PC-3 (cell line): ENCODE data around the gene LDHAL6B. TPM values are rescaled to one million over a fixed set of nuclear protein-coding genes. Genes with fewer than 3 reads are reported as not detected.

ENCODE experiments used
- ATAC-seq: fragments of 200-7000 bp; cut with Tn5 transposase; 2 replicates; pipeline ENCODE4 v1.9.1; 2020; ENCODE audit warnings: mild to moderate bottlenecking, moderate library complexity
- BruUV-seq: library from RNA; stranded (reverse); fragments of 400-500 nt; replicated peaks from 2 replicates; lab custom pipeline; 2021; lab: Mats Ljungman, UMichigan
- CTCF ChIA-PET: fragments of 300-600 bp; sonication (Branson Sonifier 250); formaldehyde crosslinking; loops from one replicate; lab custom pipeline; 2022; ENCODE audit warnings: antibody characterized with exemption; lab: Charles Lee
- POLR2A ChIA-PET: fragments of 300-600 bp; sonication (Branson Sonifier 250); formaldehyde crosslinking; loops from one replicate; lab custom pipeline; 2022; ENCODE audit warnings: antibody characterized with exemption; ENCODE audit not compliant: unreplicated experiment; lab: Charles Lee
- DNase-seq: peaks from one replicate; pipeline ENCODE4 v3.0.0-alpha.2; 2015
- H2AFZ ChIP-seq: fragments of 300-600 bp; sonication (generic); 2 replicates; pipeline ENCODE4 v1.6.0; 2016; ENCODE audit warnings: antibody characterized with exemption, low read length
- H3F3A ChIP-seq: fragments of 300-600 bp; sonication (generic); one replicate; pipeline ENCODE4 v1.6.0; 2017; ENCODE audit warnings: antibody characterized with exemption, low read length, control low read depth, mild to moderate bottlenecking; ENCODE audit not compliant: unreplicated experiment
- H3K27ac ChIP-seq: fragments of 300-600 bp; sonication (generic); 2 replicates; pipeline ENCODE4 v1.5.1; 2016; ENCODE audit warnings: mild to moderate bottlenecking, low read length
- H3K27me3 ChIP-seq: fragments of 300-600 bp; sonication (generic); 2 replicates; pipeline ENCODE4 v1.6.1; 2016; ENCODE audit warnings: low read length, mixed read lengths
- H3K36me3 ChIP-seq: fragments of 300-600 bp; sonication (generic); 2 replicates; pipeline ENCODE4 v1.6.1; 2016; ENCODE audit warnings: low read depth, mixed run types, low read length, mixed read lengths
- H3K4me1 ChIP-seq: fragments of 300-600 bp; sonication (generic); 2 replicates; pipeline ENCODE4 v1.5.1; 2016; ENCODE audit warnings: low read length; ENCODE audit not compliant: insufficient read depth
- H3K4me2 ChIP-seq: fragments of 300-600 bp; sonication (generic); 2 replicates; pipeline ENCODE4 v1.6.0; 2016; ENCODE audit warnings: low read length
- H3K4me3 ChIP-seq: fragments of 300-600 bp; sonication (generic); 2 replicates; pipeline ENCODE4 v1.5.1; 2016; ENCODE audit warnings: mild to moderate bottlenecking, low read length, mixed read lengths
- H3K79me2 ChIP-seq: fragments of 300-600 bp; sonication (generic); 2 replicates; pipeline ENCODE4 v1.6.1; 2017; ENCODE audit warnings: low read length, mixed read lengths
- H3K9ac ChIP-seq: fragments of 300-600 bp; sonication (generic); 2 replicates; pipeline ENCODE4 v1.6.0; 2016; ENCODE audit warnings: mild to moderate bottlenecking, low read length
- H3K9me2 ChIP-seq: fragments of 300-600 bp; sonication (generic); replicated peaks from 2 replicates; pipeline ENCODE4 v1.6.1; 2016; ENCODE audit warnings: mixed run types, low read length, mixed read lengths
- H3K9me3 ChIP-seq: fragments of 300-600 bp; sonication (generic); 2 replicates; pipeline ENCODE4 v1.6.1; 2016; ENCODE audit warnings: low read length, mixed read lengths
- H4K20me1 ChIP-seq: fragments of 300-600 bp; sonication (generic); 2 replicates; pipeline ENCODE4 v1.6.1; 2016; ENCODE audit warnings: low read length, mixed read lengths
- CTCF ChIP-seq: fragments of 300-600 bp; sonication (generic); conservative IDR thresholded peaks from 2 replicates; pipeline ENCODE4 v1.5.1; 2017; ENCODE audit warnings: antibody characterized with exemption, low read depth, mild to moderate bottlenecking, low read length
- EZH2 ChIP-seq: fragments of 300-600 bp; sonication (generic); IDR thresholded peaks from one replicate; pipeline ENCODE4 v1.6.1; 2017; ENCODE audit warnings: antibody characterized with exemption, mild to moderate bottlenecking, low read length; ENCODE audit not compliant: unreplicated experiment
- EZH2phosphoT487 ChIP-seq: fragments of 300-600 bp; sonication (generic); IDR thresholded peaks from 2 replicates; pipeline ENCODE4 v1.6.1; 2018; ENCODE audit warnings: mild to moderate bottlenecking, antibody characterized with exemption, low read length, borderline replicate concordance
- intact Hi-C: fragments of 100-400 bp; cut with micrococcal nuclease; formaldehyde crosslinking; loops from 2 replicates; pipeline ENCODE4 v1.9.0; 2023
- total RNA-seq: library from RNA; depleted of rRNA; stranded (reverse); fragments of >200 nt; gene quantifications from 2 replicates; pipeline ENCODE4 v1.2.3, GENCODE V29; 2014

Gene LDHAL6B
- total RNA-seq, 1 experiment from 2014 or later, result not detected

- TF ChIP-seq EZH2, result no peak
- TF ChIP-seq EZH2phosphoT487, result no peak
- TF ChIP-seq CTCF, result no peak
- intact Hi-C loops, result no loop called here
- CTCF ChIA-PET, result no interaction called here
- H3K4me2 ChIP-seq, result no peak overlapping the region
- H3F3A ChIP-seq, result no peaks in the 10 kb centered on the region
- H3K27me3 ChIP-seq, result no peaks in the 10 kb centered on the region
- peaks cover 3% of the 10 kb centered on the region; the same call in 1 of the 2 replicates for H3K36me3 ChIP-seq
- no TSS peak for BruUV-seq
- H3K4me3 ChIP-seq, result no peak overlapping the region
- no peak overlapping the region for H2AFZ ChIP-seq
- H4K20me1 ChIP-seq, result no peaks in the 10 kb centered on the region
- POLR2A ChIA-PET, result no interaction called here
- H3K9me3 ChIP-seq, result no peaks in the 10 kb centered on the region
- H3K9me2 ChIP-seq, result no peaks in the 10 kb centered on the region
- H3K79me2 ChIP-seq, result peaks cover 14% of the 10 kb centered on the region
- H3K9ac ChIP-seq, result no peak overlapping the region
- no peak for DNase-seq
- no peak for ATAC-seq
- no peaks in the 10 kb centered on the region for H3K4me1 ChIP-seq
- no peak overlapping the region for H3K27ac ChIP-seq
Measured at GRCh38 chr15:59236394-59236793, 29.8 kb downstream of the LDHAL6B start.

DNA sequence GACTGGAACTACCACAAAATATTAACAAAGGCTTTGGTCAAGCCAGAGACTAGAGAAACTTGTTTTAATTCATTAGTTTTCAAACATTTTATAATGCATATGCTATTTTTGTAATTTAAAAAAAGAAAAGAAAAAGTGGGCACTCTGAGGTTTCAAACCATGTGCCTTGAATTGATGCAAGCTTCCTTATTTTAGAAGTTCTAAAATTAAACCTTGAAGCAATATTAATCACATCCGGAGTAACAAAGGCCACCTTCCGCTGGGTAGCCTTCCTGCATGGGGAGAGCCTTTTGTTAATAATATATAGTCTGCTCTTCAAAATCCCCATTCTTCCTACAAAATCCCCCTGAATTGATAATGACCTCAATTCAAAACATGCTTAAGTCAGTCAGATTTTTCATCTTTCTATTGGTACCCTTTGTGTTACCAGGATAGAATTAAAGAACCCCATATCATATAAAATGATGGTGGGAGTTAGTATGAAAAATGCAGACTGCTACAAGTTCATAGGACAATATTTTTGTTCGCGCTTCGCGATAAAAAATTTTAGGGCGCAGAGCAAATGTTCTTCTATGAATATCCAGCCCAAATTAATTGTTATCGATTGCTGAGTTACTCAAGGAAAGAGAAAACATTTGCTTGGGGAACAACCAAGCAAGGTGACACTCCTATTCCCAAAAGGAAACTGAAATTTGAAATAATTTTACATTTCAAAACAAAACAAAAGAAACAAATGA is 30.6 kb downstream of the LDHAL6B start:
- DNase-seq (no peak), ATAC-seq (no peak)
- no peak for TF ChIP-seq EZH2
- no peak for TF ChIP-seq CTCF
- TF ChIP-seq EZH2phosphoT487, result no peak
- no peak overlapping the region for H2AFZ ChIP-seq
- 0 out of 2 replicates have a peak, but pooled peaks cover 3% of the 10 kb centered on the region for H3K36me3 ChIP-seq
- POLR2A ChIA-PET, result no interaction called here
- H3K27me3 ChIP-seq, result no peaks in the 10 kb centered on the region
- no peaks in the 10 kb centered on the region for H4K20me1 ChIP-seq
- H3K9ac ChIP-seq, result no peak overlapping the region
- CTCF ChIA-PET, result no interaction called here
- peaks cover 14% of the 10 kb centered on the region for H3K79me2 ChIP-seq
- BruUV-seq, result no TSS peak
- H3K4me2 ChIP-seq, result no peak overlapping the region
- no peaks in the 10 kb centered on the region for H3K9me3 ChIP-seq
- no peaks in the 10 kb centered on the region for H3K4me1 ChIP-seq
- no peaks in the 10 kb centered on the region for H3F3A ChIP-seq
- no peak overlapping the region for H3K4me3 ChIP-seq
- no peak overlapping the region for H3K27ac ChIP-seq
- no peaks in the 10 kb centered on the region for H3K9me2 ChIP-seq
- intact Hi-C loops, result no loop called here

DNA sequence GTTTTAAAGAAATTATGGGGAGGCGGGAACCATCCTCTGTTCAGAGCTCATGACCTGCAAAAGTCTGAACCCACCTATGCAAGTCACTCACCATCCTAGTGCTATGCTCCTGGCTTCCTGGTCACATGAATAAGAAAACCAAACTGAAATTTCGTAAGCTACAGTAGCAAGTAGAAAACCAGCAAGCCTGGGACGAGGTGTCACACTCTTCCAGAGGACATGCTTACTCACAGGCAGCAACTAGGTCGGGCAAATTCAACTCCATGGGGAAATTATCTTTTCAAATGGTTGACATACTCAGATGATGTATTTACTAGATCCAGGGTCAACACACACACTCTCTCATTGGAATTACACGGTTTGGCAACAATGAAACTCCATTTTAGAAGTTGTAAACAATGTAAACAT is 31.3 kb downstream of the LDHAL6B start:
- no peak overlapping the region for H3K27ac ChIP-seq
- DNase-seq, result no peak
- intact Hi-C loops, result no loop called here
- POLR2A ChIA-PET, result no interaction called here
- no TSS peak for BruUV-seq
- TF ChIP-seq EZH2phosphoT487 (no peak), EZH2 (no peak), CTCF (no peak)
- H4K20me1 ChIP-seq, result no peaks in the 10 kb centered on the region
- CTCF ChIA-PET, result no interaction called here
- H3K79me2 ChIP-seq, result peaks cover 14% of the 10 kb centered on the region
- no peaks in the 10 kb centered on the region for H3K9me3 ChIP-seq
- 0 out of 2 replicates have a peak, but pooled peaks cover 3% of the 10 kb centered on the region for H3K36me3 ChIP-seq
- 0 out of 2 replicates have a peak, but pooled peaks cover 4% of the 10 kb centered on the region for H3K4me1 ChIP-seq
- H3K9ac ChIP-seq, result no peak overlapping the region
- no peak overlapping the region for H2AFZ ChIP-seq
- no peak overlapping the region for H3K4me2 ChIP-seq
- no peak overlapping the region for H3K4me3 ChIP-seq
- H3K27me3 ChIP-seq, result no peaks in the 10 kb centered on the region
- no peak for ATAC-seq
- H3F3A ChIP-seq, result no peaks in the 10 kb centered on the region
- no peaks in the 10 kb centered on the region for H3K9me2 ChIP-seq
